Naive thymus-derived CD4-positive, alpha-beta T cell (primary cell): ENCODE data around the gene PSMD2. TPM values are rescaled to one million over a fixed set of nuclear protein-coding genes. Genes with fewer than 3 reads are reported as not detected.

Experiments used
- ATAC-seq: fragments of 150-1000 bp; cut with Tn5 transposase; 2 replicates; pipeline ENCODE4 v1.10.0; 2021; ENCODE audit warnings: mild to moderate bottlenecking, moderate library complexity
- CTCF ChIA-PET: fragments of 350-600 bp; sonication (Branson Sonifier 250); formaldehyde crosslinking; loops from one replicate; lab custom pipeline; 2021; ENCODE audit warnings: antibody characterized with exemption; lab: Charles Lee
- POLR2A ChIA-PET: fragments of 350-600 bp; sonication (Branson Sonifier 250); formaldehyde crosslinking; loops from one replicate; lab custom pipeline; 2021; ENCODE audit warnings: antibody characterized with exemption, inconsistent platforms; lab: Charles Lee
- DNase-seq, 9 donors: peaks; one replicate each; pipeline versions ENCODE4 v3.0.0 to v3.0.0-alpha.2; 2020 to 2022; ENCODE audit warnings: mixed read lengths in 1 of 9
- H3K27ac ChIP-seq: one replicate; pipeline ENCODE4 v1.7.0; 2013; ENCODE audit warnings: mild to moderate bottlenecking, low read depth, low read length, moderate library complexity
- H3K27me3 ChIP-seq, 2 donors: one replicate each; pipeline ENCODE4 v1.7.0; 2013; ENCODE audit warnings: low read length in 2 of 2, mild to moderate bottlenecking in 2 of 2, moderate library complexity in 2 of 2; ENCODE audit not compliant: control insufficient read depth in 2 of 2, insufficient read depth in 2 of 2
- H3K36me3 ChIP-seq, 3 experiments: 1 replicate in 2 of 3; 2 replicates in 1 of 3; pipeline ENCODE4 v1.7.0; 2013; ENCODE audit warnings: low read length in 3 of 3, mild to moderate bottlenecking in 3 of 3, moderate library complexity in 1 of 3; ENCODE audit not compliant: insufficient read depth in 3 of 3, control insufficient read depth in 2 of 3
- H3K4me1 ChIP-seq, 2 donors: one replicate each; pipeline ENCODE4 v1.7.0; 2013; ENCODE audit warnings: low read length in 2 of 2, mild to moderate bottlenecking in 2 of 2, moderate library complexity in 1 of 2; ENCODE audit not compliant: control insufficient read depth in 2 of 2, insufficient read depth in 2 of 2
- H3K4me3 ChIP-seq: 2 replicates; pipeline ENCODE4 v1.7.0; 2013; ENCODE audit warnings: mild to moderate bottlenecking, low read length
- H3K9me3 ChIP-seq, 3 experiments: 1 replicate in 2 of 3; 2 replicates in 1 of 3; pipeline ENCODE4 v1.7.0; 2013; ENCODE audit warnings: low read length in 3 of 3; ENCODE audit not compliant: control insufficient read depth in 2 of 3
- H3K27ac Mint-ChIP-seq, 9 donors: one replicate each; pipeline ENCODE4 v1.8.0; 2020 to 2022; ENCODE audit warnings: mixed read lengths in 9 of 9, mild to moderate bottlenecking in 8 of 9, moderate library complexity in 5 of 9, inconsistent platforms in 2 of 9
- H3K27me3 Mint-ChIP-seq, 5 donors: one replicate each; pipeline ENCODE4 v1.8.0; 2021 to 2022; ENCODE audit warnings: mixed read lengths in 5 of 5, mild to moderate bottlenecking in 1 of 5
- H3K36me3 Mint-ChIP-seq, 5 donors: one replicate each; pipeline ENCODE4 v1.8.0; 2020 to 2022; ENCODE audit warnings: mixed read lengths in 5 of 5, mild to moderate bottlenecking in 3 of 5, inconsistent platforms in 1 of 5
- H3K4me1 Mint-ChIP-seq, 7 donors: one replicate each; pipeline ENCODE4 v1.8.0; 2020 to 2022; ENCODE audit warnings: mixed read lengths in 7 of 7, mild to moderate bottlenecking in 3 of 7, inconsistent platforms in 1 of 7
- H3K4me3 Mint-ChIP-seq, 10 donors: one replicate each; pipeline ENCODE4 v1.8.0; 2020 to 2022; ENCODE audit warnings: mild to moderate bottlenecking in 10 of 10, mixed read lengths in 10 of 10, moderate library complexity in 6 of 10, inconsistent platforms in 2 of 10
- H3K9me3 Mint-ChIP-seq, 11 donors: one replicate each; pipeline ENCODE4 v1.8.0; 2020 to 2022; ENCODE audit warnings: mixed read lengths in 11 of 11, mild to moderate bottlenecking in 4 of 11, inconsistent platforms in 1 of 11, moderate library complexity in 1 of 11
- intact Hi-C, 2 donors: fragments of 100-400 bp; cut with micrococcal nuclease; formaldehyde crosslinking; loops; one replicate each; pipeline ENCODE4 v1.15.1; 2023
- polyA plus RNA-seq, 2 donors: library from polyadenylated mRNA; unstranded; fragments of 300-500 nt; fragmentation: Illumina TruSeq; gene quantifications; one replicate each; pipeline ENCODE4 v1.2.3, GENCODE V29; 2021
- total RNA-seq, 6 experiments: library from RNA in 5 of 6; stranded (reverse) in 5 of 6; gene quantifications; 1 replicate in 5 of 6; 2 replicates in 1 of 6; pipeline ENCODE4 v1.2.3 and lab custom pipeline; 2021 to 2026

The PSMD2 gene
- total and polyA plus RNA-seq, 7 experiments from 2014 or later, result 139 to 204 (median 150) TPM

DNA sequence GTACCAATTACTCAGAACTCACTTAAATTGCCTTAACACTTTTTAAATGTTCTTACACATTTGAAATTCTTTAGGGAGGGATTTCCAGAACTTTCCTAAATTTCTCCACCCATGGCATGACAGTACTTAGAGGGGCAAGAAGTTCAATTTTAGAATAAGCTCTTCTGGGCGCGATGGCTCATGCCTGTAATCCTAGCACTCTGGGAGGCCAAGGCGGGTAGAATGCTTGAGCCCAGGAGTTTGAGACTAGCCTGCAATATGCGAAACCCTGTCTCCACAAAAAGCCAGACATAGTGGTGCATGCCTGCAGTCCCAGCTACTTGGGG, 49.0 kb downstream of the PSMD2 start:
- Histone ChIP-seq H3K27me3 (no peaks in the 10 kb centered on the region), H3K27ac (no peak overlapping the region), H3K36me3 (peaks cover 0 to 14% (median 0%) of the 10 kb centered on the region in 3 experiments), H3K9me3 (no peaks in the 10 kb centered on the region), H3K4me1 (no peaks in the 10 kb centered on the region), H3K4me3 (no peak overlapping the region)
- CTCF ChIA-PET, result interaction anchor here (1.5 kb wide), 1 partner anchor 166 kb away, joined by 5 read pairs; no protein-coding TSS in a partner anchor
- no peak for ATAC-seq
- intact Hi-C loops, result no loop called here
- Mint-ChIP-seq H3K4me3 (no peak overlapping the region), H3K9me3 (no peaks in the 10 kb centered on the region), H3K27ac (no peak overlapping the region), H3K27me3 (no peaks in the 10 kb centered on the region), H3K4me1 (peaks cover 0 to 5% (median 0%) of the 10 kb centered on the region in 7 donors), H3K36me3 (peaks cover 0 to 4% (median 0%) of the 10 kb centered on the region in 5 donors)
- DNase-seq, result no peak
- POLR2A ChIA-PET, result no interaction called here

DNA sequence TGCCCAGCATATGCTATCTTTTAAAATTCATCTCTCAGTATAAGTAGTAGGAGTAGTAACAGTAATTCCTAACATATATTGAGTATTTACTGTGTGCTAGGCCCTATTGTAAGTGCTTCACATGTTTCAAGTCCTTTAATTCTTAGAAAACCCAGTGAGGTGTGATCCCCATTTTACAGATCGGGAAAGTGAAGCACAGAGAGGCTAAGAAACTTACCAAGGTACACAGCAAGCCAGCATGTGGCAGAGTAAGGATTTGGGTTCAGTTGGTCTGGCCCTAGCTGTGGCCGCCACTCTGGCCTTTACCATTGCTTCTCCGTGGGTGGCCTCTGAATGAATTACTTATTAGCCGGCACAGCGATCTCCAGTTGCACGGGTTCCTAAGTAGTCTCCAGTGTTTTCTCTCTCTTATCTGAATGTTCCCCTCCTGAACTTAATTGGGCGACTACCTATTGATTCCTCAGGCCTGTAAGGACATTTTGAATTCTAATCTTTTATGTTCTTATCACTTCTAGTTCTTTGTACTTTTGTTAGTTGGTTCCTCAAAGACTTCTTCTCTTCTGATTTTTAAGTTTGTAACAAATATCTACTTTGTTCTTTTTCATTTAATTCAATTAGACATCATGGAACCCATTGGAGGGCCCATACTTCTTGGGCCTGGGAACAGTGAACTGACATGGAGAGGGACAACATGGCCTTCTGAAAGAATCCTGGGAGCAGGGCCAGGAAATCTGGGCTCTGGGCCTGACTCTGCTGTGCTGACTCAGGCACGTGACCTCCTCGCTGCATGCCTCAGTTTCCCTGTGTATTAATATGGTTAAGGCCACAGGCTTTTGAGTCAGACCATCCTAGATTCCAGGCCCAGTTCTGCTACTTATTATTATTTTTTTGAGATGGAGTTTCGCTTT, 50.8 kb downstream of the PSMD2 start:
- Mint-ChIP-seq H3K36me3 (no peaks in the 10 kb centered on the region), H3K4me3 (no peak overlapping the region), H3K9me3 (no peaks in the 10 kb centered on the region), H3K27me3 (no peaks in the 10 kb centered on the region), H3K27ac (peak overlapping the region in 1 of 9 donors; percentile 41), H3K4me1 (peaks cover 0 to 7% (median 0%) of the 10 kb centered on the region in 7 donors)
- intact Hi-C loops, result no loop called here
- H3K27ac ChIP-seq, result no peak overlapping the region
- ATAC-seq (no peak), DNase-seq (no peak)
- no peaks in the 10 kb centered on the region for H3K36me3 ChIP-seq
- ChIA-PET POLR2A (no interaction called here), CTCF (interaction anchor here (4.5 kb wide), 1 partner anchor 22 kb away, joined by 20 read pairs; no protein-coding TSS in a partner anchor)
- peaks cover 0 to 7% of the 10 kb centered on the region in 2 donors for H3K4me1 ChIP-seq
- H3K27me3 ChIP-seq, result no peaks in the 10 kb centered on the region
- H3K4me3 ChIP-seq, result no peak overlapping the region
- no peaks in the 10 kb centered on the region for H3K9me3 ChIP-seq

DNA sequence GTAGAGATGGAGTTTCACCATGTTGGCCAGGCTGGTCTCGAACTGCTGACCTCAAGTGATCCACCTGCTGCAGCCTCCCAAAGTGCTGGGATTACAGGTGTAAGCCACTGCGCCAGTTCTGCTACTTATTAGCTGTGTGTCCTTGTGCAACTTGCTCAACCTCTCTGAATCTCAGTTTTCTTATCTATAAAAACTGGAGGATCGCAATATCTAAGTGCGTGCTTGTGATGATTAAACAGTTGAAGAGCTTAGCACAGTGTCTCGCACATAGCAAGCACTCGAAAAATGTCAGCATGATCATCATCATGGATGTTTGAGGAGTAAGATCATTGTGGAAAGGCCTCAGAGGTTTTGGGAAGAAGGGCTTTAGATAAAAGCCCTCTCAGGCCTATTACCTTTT, 51.6 kb downstream of the PSMD2 start:
- CTCF ChIA-PET, result interaction anchor here (0.9 to 4.5 kb wide), 2 partner anchors 13 to 21 kb away, joined by 3 to 20 read pairs; no protein-coding TSS in a partner anchor
- H3K4me3 Mint-ChIP-seq, result no peak overlapping the region
- no peaks in the 10 kb centered on the region for H3K9me3 Mint-ChIP-seq
- no peaks in the 10 kb centered on the region for H3K36me3 Mint-ChIP-seq
- DNase-seq (no peak), ATAC-seq (no peak)
- POLR2A ChIA-PET, result no interaction called here
- H3K4me1 ChIP-seq, result peaks cover 0 to 7% of the 10 kb centered on the region in 2 donors
- H3K27me3 ChIP-seq, result no peaks in the 10 kb centered on the region
- H3K4me1 Mint-ChIP-seq, result peaks cover 0 to 7% (median 0%) of the 10 kb centered on the region in 7 donors
- H3K4me3 ChIP-seq, result no peak overlapping the region
- intact Hi-C loops, result no loop called here
- H3K36me3 ChIP-seq, result no peaks in the 10 kb centered on the region
- no peaks in the 10 kb centered on the region for H3K27me3 Mint-ChIP-seq
- no peak overlapping the region for H3K27ac Mint-ChIP-seq
- no peak overlapping the region for H3K27ac ChIP-seq
- H3K9me3 ChIP-seq, result no peaks in the 10 kb centered on the region

DNA sequence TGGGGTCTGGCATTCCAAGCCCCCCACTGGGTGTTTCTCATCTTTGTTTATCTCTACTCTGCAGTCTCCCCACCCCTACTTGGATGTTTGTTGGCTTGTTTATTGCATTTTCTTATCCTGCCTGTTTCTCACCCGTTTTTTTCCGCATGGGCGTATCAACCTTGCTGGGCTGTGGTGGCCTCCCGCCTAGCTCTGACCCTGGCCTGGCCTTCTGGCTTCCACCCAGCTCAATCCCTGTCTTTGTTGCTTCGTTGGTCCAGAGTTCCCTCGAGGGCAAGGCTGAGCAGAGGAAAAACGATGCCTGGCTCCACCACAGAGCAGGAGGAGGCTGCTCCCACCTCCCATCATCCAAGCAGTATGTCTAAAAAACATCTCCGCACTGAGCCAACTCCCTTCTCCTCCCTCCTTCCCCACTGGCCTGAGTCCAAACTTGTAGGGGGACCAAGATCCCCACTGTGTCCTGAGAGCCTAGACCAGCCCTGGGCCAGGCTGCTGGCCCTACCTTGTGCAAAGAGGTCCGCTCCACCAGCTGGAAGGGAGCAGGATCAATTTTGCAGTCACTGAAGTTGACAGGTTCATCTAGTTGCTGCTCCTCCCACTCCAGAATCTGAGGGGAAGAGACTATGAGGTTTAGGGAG, 52.6 kb downstream of the PSMD2 start:
- ChIA-PET CTCF (interaction anchor here (0.9 to 4.5 kb wide), 3 partner anchors 12 to 198 kb away, joined by 3 to 20 read pairs (median 3); no protein-coding TSS in a partner anchor), POLR2A (no interaction called here)
- no peak for ATAC-seq
- Histone ChIP-seq H3K4me3 (no peak overlapping the region), H3K9me3 (no peaks in the 10 kb centered on the region), H3K4me1 (peaks cover 0 to 7% of the 10 kb centered on the region in 2 donors), H3K27ac (no peak overlapping the region), H3K36me3 (no peaks in the 10 kb centered on the region), H3K27me3 (no peaks in the 10 kb centered on the region)
- Mint-ChIP-seq H3K4me1 (peaks cover 0 to 7% (median 0%) of the 10 kb centered on the region in 7 donors), H3K27ac (no peak overlapping the region), H3K36me3 (no peaks in the 10 kb centered on the region), H3K4me3 (no peak overlapping the region), H3K9me3 (no peaks in the 10 kb centered on the region), H3K27me3 (no peaks in the 10 kb centered on the region)
- DNase-seq, result no peak
- intact Hi-C loops, result no loop called here

DNA sequence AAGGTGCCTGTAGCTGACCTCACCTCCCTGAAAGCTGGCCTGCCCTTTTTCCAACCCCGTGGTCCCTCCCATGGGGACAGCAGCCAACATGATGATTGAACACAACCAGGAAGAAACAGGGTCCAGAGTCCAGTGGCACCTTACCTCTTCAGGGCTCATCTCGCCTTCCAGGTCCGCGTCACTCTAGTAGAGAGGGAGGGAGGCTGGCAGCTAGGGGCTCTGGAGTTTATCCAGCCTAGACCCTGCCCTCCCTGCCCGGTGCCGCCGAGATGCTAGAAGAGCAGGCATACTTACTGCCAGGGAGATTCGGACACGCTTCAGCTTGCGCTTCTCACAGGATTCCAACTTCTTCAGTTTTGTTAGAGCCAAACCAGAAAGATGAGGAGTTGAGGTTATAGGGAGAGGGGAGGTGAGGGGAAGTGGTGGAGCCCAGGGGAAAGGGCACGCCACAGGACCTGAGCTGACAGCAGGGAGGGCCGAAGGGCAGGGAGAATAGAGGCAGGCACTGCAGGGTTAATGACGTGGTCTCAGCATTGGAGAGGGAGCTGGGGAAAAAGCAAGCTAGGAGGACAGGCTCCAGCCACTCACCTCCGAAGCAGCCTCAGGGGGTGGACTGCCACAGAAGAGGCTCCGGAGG, 53.2 kb downstream of the PSMD2 start:
- Histone ChIP-seq H3K27me3 (no peaks in the 10 kb centered on the region), H3K27ac (no peak overlapping the region), H3K4me1 (peaks cover 0 to 7% of the 10 kb centered on the region in 2 donors), H3K36me3 (no peaks in the 10 kb centered on the region), H3K9me3 (no peaks in the 10 kb centered on the region), H3K4me3 (no peak overlapping the region)
- CTCF ChIA-PET, result interaction anchor here (1.4 to 4.5 kb wide), 3 partner anchors 19 to 197 kb away, joined by 3 to 24 read pairs (median 20); no protein-coding TSS in a partner anchor
- POLR2A ChIA-PET, result no interaction called here
- Mint-ChIP-seq H3K4me1 (peaks cover 0 to 7% (median 0%) of the 10 kb centered on the region in 7 donors), H3K9me3 (no peaks in the 10 kb centered on the region), H3K4me3 (no peak overlapping the region), H3K27me3 (no peaks in the 10 kb centered on the region), H3K36me3 (no peaks in the 10 kb centered on the region), H3K27ac (no peak overlapping the region)
- no peak for DNase-seq
- no peak for ATAC-seq
- intact Hi-C loops, result no loop called here

DNA sequence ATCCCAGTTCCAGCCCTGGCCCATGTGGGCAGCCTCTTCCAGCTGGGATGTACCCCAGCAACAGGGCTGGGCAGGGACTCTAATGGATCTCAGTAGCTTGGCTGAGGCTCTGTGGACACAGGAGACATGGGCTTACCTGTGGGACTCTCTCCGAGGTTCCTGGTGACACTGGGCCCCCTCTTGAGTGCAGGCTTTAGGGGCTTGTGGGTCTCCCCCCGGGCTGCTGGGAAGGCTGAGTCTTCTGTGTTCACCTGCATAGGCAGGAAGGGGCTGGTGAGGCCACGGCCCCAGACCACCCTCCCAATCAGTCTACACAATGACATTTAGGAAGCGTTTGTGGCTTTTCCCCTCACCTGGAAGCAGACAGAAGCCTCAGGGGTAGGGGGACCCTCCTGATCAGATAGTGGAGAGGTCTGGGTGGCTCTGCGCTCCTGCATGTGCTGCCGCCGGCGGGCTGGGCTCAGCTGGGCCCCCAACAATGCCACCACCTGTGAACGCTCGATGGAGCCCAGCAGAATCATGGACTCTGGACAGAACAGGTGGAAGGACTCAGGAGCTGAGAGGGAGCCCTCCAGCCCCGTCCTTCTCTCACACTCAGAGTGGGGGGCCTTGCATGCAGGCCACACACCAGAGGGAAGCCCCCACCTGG, 54.0 kb downstream of the PSMD2 start:
- CTCF ChIA-PET, result interaction anchor here (0.9 to 4.5 kb wide), 7 partner anchors 19 to 197 kb away, joined by 3 to 24 read pairs (median 4); no protein-coding TSS in a partner anchor
- H3K9me3 ChIP-seq, result no peaks in the 10 kb centered on the region
- H3K27me3 Mint-ChIP-seq, result no peaks in the 10 kb centered on the region
- no peak overlapping the region for H3K27ac ChIP-seq
- no peak overlapping the region for H3K4me3 Mint-ChIP-seq
- DNase-seq, result no peak
- intact Hi-C loops, result no loop called here
- POLR2A ChIA-PET, result interaction anchor here (0.8 to 1.4 kb wide), 2 partner anchors 10 to 173 kb away, joined by 3 to 6 read pairs; no protein-coding TSS in a partner anchor
- H3K4me3 ChIP-seq, result no peak overlapping the region
- H3K27ac Mint-ChIP-seq, result no peak overlapping the region
- H3K36me3 ChIP-seq, result no peaks in the 10 kb centered on the region
- peaks cover 0 to 7% of the 10 kb centered on the region in 2 donors for H3K4me1 ChIP-seq
- no peaks in the 10 kb centered on the region for H3K9me3 Mint-ChIP-seq
- no peaks in the 10 kb centered on the region for H3K36me3 Mint-ChIP-seq
- ATAC-seq, result no peak
- no peaks in the 10 kb centered on the region for H3K27me3 ChIP-seq
- peaks cover 0 to 2% (median 0%) of the 10 kb centered on the region in 7 donors for H3K4me1 Mint-ChIP-seq
